Activated T-cell treated with anti-CD3 and anti-CD28 coated beads for 24 hours (primary cell): ENCODE results near the gene RB1.
"Not testable (repeated sequence)": the region's sequence is repeated elsewhere in the genome, so short reads cannot be mapped to it uniquely, and the experiment has no call there.

Experiments used
- DNase-seq: peaks from one replicate; pipeline ENCODE4 v3.0.0-alpha.2; 2020; ENCODE audit warnings: low read depth

The RB1 gene

DNA sequence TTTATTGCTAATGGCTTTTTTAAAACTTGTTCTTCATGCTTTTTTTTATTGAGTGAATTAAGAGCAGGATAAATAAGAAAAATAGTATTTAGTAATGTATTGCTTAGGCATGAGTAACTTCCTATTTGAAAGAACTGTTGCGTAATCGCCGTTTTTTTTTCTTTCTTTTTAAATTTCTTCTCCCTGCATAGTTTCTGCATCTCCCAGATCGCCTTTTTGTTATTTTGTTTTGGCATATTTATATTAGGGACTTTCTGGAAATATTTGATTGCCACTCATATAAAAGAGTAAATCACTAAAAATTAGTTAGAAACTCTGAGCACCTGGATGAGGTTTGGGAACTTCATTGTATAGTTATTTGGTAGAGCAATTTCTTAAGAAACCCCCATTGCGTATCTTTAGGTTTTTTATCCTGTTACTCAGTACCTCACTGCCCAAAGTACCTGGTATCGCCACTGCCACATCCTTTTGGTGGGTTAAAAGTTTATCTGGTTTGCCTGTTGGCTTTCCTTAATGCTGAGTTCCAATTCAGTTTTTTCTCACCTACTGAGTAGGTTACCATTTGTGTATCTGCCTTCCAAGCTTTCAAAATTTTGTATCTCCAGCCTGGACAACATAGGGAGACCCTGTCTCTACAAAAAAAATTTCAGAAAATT is 145.5 kb downstream of the RB1 start:
- DNase-seq = no peak

DNA sequence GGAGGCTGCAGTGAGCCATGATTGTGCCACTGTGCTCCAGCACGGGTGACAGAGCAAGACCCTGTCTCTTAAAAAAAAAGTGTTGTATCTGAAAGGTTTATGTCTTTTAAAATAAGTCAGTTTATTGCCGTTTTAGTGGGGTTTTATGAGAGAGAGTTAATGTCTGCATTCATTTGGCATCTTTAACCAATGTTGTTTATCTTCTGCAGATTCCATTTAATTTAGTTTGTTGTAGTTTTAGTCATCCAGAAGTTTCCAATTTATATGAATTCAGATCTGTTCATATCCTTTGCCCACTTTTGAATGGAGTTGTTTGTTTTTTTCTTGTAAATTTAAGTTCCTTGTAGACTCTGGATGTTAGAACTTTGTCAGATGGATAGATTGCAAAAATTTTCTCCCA is 146.1 kb downstream of the RB1 start:
- DNase-seq = no peak

DNA sequence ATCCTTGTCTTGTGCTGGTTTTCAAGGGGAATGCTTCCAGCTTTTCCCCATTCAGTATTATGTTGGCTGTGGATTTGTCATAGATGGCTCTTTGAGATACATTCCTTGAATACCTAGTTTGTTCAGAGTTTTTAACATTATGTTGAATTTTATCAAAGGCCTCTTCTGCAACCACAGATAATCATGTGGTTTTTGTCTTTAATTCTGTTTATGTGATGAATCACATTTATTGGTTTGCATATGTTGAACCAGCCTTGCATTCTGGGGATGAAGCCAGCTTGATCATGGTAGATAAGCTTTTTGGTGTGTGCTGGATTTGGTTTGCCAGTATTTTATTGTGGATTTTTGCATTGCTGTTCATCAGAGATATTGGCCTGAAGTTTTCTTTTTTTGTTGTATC is 147.6 kb downstream of the RB1 start:
- not testable (repeated sequence) for DNase-seq

DNA sequence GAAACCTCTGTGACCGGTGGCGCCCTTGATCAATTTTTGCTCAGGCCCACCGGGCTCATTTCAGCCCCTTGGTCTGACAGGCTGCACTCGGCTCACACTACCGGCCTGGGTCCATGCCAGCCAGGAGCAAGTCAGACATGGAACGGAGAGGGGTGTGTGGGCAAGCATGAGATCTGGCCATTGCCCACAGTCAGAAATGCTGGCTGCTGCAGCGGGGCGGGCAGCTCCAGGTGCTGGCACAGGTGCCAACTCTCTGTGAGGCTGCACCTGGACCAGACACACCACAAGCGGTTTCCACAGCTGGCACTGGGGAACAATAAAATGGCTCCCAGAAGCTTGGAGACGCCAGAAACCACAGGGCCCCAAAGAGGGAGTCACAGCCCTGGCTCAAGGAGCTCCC is 153.0 kb downstream of the RB1 start:
- no peak for DNase-seq

DNA sequence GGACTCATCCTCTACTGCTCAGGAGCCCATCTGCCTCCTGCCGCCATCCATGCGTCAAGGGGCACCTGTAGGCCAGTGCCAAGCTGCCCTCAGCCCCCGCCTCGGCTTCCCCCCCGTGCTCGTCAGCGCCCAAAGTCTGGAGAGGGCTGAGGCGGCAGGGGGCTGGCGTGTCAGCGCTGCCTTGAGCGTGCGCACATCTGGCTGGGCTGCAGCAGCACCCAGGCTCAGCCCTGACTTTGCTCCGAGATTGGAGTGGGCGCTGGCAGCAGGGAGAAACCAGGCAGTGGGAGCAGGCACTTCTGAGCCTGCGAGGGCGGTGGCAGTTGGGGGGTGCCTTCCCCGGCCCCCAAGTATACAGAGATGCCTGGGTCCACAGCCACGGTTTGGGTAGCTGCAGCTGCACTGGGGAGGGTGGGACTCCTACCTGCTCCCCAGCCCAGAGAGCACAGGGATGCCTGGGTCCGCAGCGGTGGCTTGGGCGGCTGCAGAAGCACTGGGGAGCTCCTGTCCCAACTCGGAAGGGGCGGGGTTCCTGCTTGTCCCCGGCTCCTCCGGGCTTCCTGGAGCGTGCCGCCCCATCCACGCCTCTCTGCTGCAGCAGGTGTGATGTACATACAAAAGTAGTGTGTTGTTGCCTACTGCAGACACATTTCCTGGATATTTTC is 154.2 kb downstream of the RB1 start:
- no peak for DNase-seq

DNA sequence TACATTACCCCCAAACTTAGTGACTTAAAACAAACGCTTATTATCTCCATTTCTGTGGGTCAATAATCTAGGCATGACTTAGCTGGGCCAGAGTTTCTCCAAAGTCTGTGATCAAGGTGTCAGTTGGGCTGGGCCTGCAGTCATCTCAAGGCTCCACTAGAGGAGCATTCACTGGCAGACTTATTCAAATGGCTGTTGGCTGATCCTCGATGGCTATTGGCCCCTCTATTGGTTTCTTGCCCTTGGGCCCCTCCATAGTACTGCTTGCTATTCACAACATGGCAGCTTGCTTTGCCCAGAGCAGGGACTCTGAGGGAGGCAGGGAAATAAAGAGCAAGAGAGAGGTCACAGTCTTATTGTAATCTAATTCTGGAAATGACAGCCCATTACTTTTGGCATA is 171.7 kb downstream of the RB1 start:
- no peak for DNase-seq

DNA sequence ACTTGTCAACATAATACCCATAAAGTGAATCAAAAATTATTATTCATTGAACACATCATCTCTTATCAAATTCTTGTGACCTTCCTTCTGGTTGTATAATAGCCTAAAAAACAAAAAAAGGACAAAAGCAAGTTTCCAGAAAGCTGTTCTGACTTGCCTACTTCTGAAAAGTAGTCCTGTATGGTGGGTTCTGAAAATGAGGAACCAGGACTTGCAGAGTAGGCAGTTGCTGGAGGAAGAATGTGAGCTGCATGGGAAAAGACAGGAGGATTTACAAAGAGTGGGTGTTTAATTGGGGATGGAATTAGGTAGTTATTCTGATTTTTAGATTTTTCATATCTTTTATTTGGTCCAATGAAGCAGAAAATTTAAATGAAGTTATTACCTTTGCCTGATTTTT is 172.7 kb downstream of the RB1 start:
- no peak for DNase-seq

DNA sequence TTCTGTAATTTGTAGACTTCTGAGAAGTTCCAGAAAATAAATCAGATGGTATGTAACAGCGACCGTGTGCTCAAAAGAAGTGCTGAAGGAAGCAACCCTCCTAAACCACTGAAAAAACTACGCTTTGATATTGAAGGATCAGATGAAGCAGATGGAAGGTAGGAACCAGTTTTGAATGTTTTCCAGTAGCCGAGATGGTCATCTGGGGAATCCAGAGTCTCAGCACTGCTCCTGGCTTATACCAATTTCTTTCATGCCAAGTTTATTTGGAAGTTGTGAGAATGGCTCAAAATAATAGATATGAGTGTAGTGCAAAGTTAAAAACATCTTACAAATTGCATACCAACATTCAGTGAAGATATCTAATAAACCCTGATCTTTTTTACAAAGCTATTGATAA is 173.1 kb downstream of the RB1 start:
- no peak for DNase-seq

DNA sequence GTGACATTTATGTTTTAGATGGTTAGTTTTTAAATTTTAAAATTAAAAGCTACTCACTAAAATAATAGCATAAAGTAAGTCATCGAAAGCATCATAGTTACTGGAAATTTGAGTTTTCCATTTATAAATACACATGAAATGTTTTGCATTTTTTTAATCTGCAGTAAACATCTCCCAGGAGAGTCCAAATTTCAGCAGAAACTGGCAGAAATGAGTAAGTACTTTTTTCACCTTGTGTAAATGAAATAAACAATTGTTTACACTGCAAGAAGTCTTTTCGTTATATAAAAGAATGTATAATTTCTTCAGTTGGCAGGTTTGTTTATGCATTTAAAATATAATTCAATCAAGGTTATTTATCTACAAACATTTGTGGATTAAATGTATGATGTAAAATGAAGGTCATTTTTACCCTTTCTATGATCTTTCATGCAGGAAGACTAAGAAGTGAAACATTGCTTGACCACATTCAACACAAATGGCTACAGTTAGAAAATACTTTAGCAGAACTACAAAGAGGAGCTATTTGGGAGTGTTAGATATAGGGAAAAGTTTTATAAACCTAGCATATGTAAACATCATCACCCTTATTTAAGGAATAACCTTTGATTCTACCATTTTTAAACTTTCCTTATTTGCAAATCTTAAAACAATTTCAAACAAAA is 173.8 kb downstream of the RB1 start:
- DNase-seq = no peak

DNA sequence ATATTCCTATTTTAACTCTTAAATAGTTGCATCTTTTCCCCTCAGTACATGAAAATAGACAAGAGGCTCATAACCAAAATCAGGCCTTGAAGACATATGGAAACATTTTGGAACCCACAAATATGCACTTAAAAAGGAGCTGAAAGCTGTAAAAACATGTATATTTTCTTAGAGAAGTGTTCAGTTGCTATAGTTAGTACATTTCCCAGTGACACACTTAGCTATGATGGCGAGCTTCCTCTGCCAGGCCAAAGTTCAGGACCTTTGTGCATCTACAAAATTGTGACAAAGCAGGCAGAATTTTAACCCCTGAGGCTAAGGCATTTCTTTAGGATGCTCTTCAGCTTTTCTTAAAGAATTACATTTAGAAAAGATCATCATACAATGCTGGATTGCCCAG is 174.8 kb downstream of the RB1 start:
- DNase-seq = no peak

DNA sequence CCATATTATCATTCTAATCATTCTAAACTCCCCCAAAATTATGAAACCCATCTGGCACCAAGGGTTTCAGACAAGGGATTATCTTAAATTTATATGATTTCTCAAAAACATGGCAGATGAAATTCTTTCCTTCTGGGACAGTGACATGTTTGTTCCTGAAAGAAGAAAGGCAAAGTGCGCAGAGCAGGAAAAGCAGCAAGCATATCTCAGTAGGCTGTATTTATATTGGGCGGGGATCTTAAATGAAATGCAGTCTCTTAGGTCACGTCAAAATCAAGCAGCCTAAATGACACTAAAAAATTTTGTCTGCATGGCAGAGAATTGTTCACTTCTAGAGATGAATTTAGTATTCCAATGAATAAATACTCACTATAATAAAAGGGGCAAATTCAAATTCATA is 180.0 kb downstream of the RB1 start:
- no peak for DNase-seq

DNA sequence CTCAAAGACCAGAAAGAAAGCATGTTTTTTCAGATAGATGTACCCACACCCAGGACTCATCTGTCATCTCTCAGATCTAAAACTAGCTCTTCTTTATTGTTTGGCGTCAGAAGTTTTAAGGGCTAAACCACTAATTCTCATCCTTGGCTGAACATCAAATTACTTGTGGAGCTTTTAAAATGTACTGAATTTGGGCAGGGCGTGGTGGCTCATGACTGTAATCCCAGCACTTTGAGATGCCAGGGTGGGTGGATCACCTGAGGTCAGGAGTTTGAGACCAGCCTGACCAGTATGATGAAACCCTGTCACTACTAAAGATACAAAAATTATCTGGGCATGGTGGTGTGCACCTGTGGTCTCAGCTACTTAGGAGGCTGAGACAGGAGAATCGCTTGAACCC is 181.9 kb downstream of the RB1 start:
- no peak for DNase-seq

DNA sequence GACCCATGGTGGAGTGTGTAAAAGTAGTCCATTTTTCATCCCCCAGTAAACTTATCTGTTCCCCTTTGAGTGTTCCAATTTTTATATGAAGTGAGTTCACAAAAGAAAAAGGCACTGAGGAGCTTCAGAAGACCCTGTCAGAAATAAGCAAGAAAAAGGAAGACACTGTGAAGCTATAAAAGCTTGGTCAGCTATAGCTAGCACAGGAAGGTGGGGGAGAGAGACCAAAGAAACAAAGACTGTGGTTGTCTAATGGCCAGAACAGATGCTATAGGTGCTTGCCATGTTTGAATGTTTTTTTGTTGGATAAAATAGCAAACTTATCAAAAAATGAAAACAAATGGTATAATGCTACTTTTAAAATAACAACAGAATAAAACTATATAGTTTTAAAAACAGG is 182.8 kb downstream of the RB1 start:
- DNase-seq = no peak

DNA sequence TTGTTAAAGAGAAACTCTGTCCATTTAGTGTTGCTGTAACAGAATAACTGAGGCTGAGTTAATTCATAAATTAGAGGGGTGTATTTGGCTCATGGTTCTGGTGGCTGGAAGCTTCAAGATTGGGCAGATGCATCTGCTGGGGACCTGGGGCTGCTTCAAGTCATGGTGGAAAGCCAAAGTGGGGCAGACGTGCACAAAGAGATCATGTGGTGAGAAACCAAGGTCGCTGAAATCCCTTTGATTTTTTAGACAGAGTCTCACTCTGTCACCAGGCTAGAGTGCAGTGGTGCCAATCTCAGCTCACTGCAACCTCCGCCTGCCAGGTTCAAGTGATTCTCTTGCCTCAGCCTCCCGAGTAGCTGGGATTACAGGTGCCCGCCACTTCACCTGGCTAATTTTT is 183.3 kb downstream of the RB1 start:
- DNase-seq = no peak

DNA sequence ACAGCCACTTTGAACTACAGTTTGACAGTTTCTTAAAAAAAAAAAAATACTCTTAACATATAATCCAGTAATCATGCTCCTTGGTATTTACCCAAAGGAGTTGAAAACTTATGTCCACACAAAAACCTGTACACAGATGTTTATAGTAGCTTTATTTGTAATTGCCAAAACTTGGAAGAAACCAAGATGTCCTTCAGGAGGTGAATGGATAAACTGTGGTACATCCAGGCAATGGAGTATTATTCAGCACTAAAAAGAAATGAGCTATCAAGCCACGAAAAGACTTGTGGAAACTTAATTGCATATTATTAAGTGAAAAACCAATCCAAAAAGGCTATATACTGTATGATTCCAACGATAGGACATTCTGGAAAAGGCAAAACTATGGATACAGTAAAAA is 184.4 kb downstream of the RB1 start:
- no peak for DNase-seq

DNA sequence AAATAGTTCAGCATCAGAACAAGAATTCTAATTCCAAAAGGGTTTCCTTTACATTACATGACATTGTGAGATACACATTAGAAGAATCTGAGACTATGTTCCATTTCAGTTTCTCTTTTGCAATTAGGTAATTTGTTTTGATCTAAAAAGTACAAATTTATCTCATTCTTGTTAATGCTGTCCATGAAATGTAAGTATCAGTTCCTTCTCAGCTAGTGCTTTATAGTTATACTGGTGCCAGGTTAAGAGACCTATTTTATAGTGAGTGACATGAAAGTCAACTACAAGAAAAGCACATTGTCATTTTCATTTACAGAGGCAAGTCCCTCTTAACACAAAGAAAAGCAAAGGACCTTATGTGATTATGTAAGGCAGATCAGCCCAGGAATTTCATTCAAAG is 185.4 kb downstream of the RB1 start:
- no peak for DNase-seq

DNA sequence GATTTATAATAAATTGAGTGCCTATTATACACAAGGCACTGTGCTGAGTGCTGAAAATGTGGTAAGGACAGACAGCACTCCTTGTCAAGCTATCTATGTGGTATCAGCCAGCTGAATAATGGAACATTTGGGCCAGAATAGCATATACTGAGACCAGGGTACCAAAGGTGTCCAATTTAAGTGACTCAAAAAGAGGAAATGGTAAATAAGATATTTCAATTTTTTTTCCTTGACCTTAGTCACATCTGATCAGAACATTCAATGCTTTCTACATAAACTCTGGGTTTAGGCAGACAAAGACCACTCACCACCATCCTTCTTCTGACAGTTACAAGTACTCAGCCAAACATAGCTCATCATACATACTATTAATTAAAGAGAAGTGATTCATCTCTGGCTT is 186.1 kb downstream of the RB1 start:
- no peak for DNase-seq

DNA sequence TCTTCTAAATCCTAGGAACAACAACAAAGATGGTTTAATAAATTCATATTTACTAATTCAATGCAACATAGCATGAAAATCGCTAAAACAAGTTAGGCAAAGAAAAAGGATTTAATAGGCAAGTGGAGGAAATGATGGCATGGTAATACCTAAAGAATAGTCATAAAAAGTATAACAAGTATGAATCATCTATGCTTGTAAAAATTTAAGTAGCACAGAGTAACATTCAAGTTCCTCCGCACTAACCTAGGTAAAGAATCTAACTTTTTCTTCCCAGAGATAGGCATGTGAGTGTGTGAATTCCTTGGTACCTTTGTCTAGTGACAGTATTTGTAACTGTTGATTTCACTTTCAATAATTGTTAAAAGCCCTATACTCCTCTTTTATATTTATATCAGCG is 186.7 kb downstream of the RB1 start:
- DNase-seq = no peak

DNA sequence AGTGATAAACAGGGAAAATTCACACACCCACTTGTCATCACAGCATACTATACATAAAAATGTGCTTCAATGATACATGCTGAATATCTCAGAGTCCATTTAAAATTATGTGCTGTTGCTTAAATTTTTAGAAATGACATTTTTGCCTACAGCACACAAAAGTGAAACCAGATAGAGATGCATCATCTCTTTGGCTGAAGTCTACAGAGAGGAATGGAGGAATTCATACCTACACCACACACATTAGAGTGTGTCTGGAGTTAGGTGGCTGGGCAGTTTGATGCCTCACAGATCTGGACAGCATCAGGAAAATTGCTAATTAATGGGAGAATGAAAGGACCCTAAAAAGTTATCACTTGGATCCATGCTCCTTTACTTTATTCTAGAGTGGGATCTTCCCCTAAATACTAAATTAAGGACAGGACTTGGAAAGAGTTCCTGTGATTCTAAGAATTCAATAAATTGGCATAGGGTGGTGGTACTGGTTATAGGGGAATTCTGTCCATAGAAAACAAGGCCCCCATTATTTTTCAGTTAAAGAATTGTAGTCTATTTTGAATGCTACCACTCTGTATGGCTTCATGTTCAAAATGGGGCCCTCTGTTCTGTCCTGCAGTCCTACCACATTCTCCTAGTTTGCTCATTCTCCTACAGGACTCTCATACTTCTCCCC is 188.0 kb downstream of the RB1 start:
- no peak for DNase-seq

DNA sequence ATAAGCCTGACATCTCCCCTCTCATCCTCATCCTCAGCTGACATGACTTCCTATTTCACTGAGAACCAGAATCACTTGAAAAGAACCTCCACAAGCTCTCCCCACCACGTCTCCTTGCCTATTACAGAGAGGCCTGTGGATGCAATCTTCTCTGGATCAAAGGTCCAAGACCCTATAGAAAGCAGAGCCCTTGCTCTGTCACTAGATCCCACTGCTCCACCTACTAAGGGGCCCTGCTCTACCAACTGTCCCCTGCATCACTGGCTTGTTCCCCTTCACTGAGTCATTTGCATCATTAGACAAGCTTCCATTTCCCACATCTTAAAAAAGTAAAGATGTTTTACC is 188.5 kb downstream of the RB1 start:
- DNase-seq = no peak

DNA sequence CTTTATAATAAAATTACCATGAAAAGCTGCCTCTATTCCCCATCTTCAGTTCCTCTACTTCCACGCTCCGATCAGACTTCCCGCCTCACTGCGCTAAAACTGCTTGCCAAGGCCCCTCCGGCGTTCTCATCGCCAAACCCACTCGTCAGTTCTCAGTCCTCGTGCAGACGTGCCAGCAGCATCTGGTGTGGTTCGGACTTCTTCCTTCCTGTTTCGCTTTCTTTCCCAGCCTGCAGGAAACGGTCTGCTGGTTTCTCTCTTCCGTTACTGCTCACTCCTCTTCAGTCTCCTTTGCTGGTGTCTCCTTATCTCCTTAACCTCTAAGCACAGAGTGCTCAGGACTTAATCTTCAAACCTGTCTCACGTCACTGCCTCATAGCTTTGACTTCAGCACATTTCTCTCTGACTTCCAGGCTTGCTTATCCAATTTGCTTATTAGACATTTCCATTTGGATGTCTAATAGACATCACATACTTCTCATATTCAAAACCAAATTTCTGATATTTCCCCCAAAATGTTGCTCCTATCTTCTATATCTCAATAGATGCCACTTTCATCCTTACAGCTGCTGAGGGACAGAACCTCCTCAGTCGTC is 189.0 kb downstream of the RB1 start:
- DNase-seq = peak; percentile 51

DNA sequence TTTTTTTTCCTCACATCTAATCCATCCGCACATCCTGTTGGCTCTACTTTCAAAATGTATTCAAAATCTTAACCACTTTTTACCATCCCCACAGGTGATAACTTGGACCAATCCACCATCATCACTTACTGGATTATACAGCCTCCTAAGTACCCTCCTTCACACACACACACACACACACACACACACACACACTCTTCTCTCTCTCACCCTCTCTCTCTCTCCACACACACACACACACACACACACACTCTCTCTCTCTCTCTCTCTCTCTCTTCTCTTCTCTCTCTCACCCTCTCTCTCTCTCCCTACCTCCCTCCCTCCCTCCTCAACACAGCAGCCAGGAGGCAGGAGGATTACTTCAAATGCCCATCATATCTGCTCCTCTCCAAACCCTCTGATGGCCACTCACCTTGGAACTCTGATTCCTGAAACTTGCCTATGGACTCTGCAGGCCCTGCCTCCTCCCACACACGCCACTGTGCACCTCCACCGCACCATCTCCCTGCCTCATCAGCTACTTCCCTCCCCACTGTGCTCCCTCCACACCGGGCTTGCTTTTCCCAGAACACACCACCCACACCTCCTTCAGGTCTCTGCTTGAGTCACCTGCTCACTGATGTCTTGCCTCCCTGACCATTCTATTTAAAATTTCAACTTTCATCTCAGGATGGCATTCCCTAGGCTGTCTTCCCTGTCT is 189.7 kb downstream of the RB1 start:
- no peak for DNase-seq
